GM10248 (cell line): ENCODE data around the gene KRAS.

Experiments used
- CTCF ChIA-PET: fragments of 300-600 bp; sonication (Branson Sonifier 250); formaldehyde crosslinking; extraction: SDS; loops from one replicate; lab custom pipeline; 2021; ENCODE audit warnings: antibody characterized with exemption; lab: Yijun Ruan, JAX
- POLR2A ChIA-PET: fragments of 350-650 bp; sonication (Branson Sonifier 250); formaldehyde crosslinking; extraction: SDS; loops from one replicate; lab custom pipeline; 2020; ENCODE audit warnings: antibody characterized with exemption; lab: Yijun Ruan, JAX
- DNase-seq: peaks from one replicate; pipeline ENCODE4 v3.0.0; 2012; ENCODE audit errors: extremely low spot score
- CTCF ChIP-seq: IDR thresholded peaks from 2 replicates; pipeline ENCODE4 v1.5.1; 2012; ENCODE audit warnings: mild to moderate bottlenecking, low read depth; ENCODE audit errors: extremely low read depth, missing control alignments, control extremely low read depth

Gene KRAS

GRCh38 chr12:25186038-25186787 is 64.5 kb downstream of the KRAS start:
- ChIA-PET CTCF (no interaction called here), POLR2A (no interaction called here)
- no peak for DNase-seq
- TF ChIP-seq CTCF: no peak

- CTCF ChIA-PET: interaction anchor here (1.3 kb wide), 1 partner anchor 8 kb away, joined by 3 read pairs; no protein-coding TSS in a partner anchor
- TF ChIP-seq CTCF: no peak
- POLR2A ChIA-PET: no interaction called here
- no peak for DNase-seq
Measured at GRCh38 chr12:25184132-25184531, 66.6 kb downstream of the KRAS start.

- POLR2A ChIA-PET: no interaction called here
- no peak for DNase-seq
- CTCF ChIA-PET: interaction anchor here (1.1 to 1.3 kb wide), 2 partner anchors 10 to 27 kb away, joined by 3 to 4 read pairs; no protein-coding TSS in a partner anchor
- no peak for TF ChIP-seq CTCF
Measured at GRCh38 chr12:25182765-25183164, 68.0 kb downstream of the KRAS start.

GRCh38 chr12:25162866-25163265 is 87.9 kb downstream of the KRAS start:
- DNase-seq: no peak
- TF ChIP-seq CTCF: no peak
- POLR2A ChIA-PET: no interaction called here
- CTCF ChIA-PET: interaction anchor here (0.9 to 1.1 kb wide), 4 partner anchors 8 to 197 kb away, joined by 3 to 4 read pairs (median 3); no protein-coding TSS in a partner anchor

GRCh38 chr12:25156061-25156460 is 94.7 kb downstream of the KRAS start:
- CTCF ChIA-PET: interaction anchor here (0.8 to 3.9 kb wide), 8 partner anchors 11 to 164 kb away, joined by 3 to 32 read pairs (median 10); partner anchors contain the start of genes DNAI7 and ETFRF1
- POLR2A ChIA-PET: no interaction called here
- DNase-seq: no peak
- no peak for TF ChIP-seq CTCF

- peak; percentile 62 for DNase-seq
- POLR2A ChIA-PET: no interaction called here
- TF ChIP-seq CTCF: peak; percentile 57
- CTCF ChIA-PET: interaction anchor here (0.8 to 3.9 kb wide), 30 partner anchors 8 to 339 kb away, joined by 3 to 32 read pairs (median 4); partner anchors contain the start of genes DNAI7 and ETFRF1
Measured at GRCh38 chr12:25155022-25155576, 95.6 kb downstream of the KRAS start.
